ENCODE measurements around the gene NABP1. TPM values are rescaled to one million over a fixed set of nuclear protein-coding genes. Genes with fewer than 3 reads are reported as not detected.

NABP1 gene
- total RNA-seq, 6 experiments from 2014 or later = 95.9 to 121 (median 109) TPM

DNA sequence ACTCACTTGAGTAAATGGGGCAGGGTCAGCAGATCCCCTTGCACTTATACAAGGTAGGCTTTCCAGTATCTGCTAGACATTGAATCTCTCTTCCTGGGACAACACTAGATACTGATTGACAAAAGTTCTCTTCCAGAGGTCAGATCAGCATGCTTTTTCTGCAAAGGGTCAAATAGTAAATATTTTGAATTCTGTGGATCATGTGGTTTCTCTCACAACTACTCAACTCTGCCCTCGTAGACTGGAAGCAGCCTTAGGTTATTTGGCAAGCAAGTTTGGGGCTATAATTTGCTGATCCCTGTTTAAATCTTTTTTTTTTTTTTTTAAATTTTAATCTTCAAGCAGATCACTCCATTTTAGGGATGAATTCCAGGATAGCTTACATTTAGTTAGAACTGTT, 17.4 kb upstream of the NABP1 start:
- Mint-ChIP-seq H3K4me1 (ENCODE audit: low read depth) (peaks cover 63% of the 10 kb centered on the region), H3K27me3 (ENCODE audit: insufficient read depth) (no peaks in the 10 kb centered on the region), H3K27ac (peak overlapping the region; percentile 47; the same call in 1 of the 2 replicates), H3K36me3 (ENCODE audit: low read depth) (peaks cover 12% of the 10 kb centered on the region), H3K4me3 (no peak overlapping the region), H3K9me3 (no peaks in the 10 kb centered on the region)
- TF ChIP-seq, protein P1, sequence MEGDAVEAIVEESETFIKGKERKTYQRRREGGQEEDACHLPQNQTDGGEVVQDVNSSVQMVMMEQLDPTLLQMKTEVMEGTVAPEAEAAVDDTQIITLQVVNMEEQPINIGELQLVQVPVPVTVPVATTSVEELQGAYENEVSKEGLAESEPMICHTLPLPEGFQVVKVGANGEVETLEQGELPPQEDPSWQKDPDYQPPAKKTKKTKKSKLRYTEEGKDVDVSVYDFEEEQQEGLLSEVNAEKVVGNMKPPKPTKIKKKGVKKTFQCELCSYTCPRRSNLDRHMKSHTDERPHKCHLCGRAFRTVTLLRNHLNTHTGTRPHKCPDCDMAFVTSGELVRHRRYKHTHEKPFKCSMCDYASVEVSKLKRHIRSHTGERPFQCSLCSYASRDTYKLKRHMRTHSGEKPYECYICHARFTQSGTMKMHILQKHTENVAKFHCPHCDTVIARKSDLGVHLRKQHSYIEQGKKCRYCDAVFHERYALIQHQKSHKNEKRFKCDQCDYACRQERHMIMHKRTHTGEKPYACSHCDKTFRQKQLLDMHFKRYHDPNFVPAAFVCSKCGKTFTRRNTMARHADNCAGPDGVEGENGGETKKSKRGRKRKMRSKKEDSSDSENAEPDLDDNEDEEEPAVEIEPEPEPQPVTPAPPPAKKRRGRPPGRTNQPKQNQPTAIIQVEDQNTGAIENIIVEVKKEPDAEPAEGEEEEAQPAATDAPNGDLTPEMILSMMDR (IDR thresholded peaks at IDR 0.05) = no peak
- no peak for DNase-seq

DNA sequence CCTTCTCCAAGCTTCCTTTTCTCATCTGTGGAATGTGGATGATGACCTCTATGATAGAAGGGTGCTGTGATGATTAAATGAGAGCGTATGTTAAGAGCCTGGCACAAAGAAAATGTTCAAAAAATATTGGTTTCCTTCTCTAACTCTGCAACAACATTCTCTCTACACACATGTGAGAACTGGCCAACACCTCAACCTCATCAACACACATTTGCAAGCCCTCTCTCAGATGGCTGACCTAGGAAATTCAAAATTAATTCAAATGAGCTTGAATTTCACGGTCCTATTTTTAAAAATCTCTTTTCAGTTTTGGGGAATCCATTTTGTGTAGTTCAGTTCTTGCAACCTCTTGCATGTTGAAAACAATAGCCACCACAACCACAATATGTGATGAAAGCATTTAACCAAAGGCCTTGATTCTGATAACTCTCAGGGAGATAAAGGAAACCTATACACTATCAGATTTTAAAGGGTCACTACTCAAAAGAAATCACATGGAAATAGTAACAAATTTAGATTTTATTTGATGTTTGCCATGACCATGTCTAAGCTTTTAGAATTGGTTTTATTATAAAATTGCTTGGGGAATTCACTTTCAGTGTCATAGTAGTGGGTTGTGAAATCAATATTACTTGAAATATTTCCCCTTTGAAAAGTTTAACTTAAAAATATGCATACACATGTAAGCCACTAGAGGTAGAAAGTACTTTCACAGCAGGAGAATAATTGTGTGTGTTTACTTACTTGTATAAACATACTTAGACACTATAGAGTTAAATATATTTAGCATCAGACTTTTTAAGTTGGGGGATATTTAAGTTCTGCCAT, 16.6 kb upstream of the NABP1 start:
- Mint-ChIP-seq H3K27me3 (ENCODE audit: insufficient read depth) (no peaks in the 10 kb centered on the region), H3K9me3 (no peaks in the 10 kb centered on the region), H3K27ac (peak overlapping the region; percentile 47; the same call in 1 of the 2 replicates), H3K4me3 (no peak overlapping the region), H3K4me1 (ENCODE audit: low read depth) (peaks cover 66% of the 10 kb centered on the region), H3K36me3 (ENCODE audit: low read depth) (peaks cover 12% of the 10 kb centered on the region)
- TF ChIP-seq, protein P1 (IDR thresholded peaks at IDR 0.05) = no peak
- no peak for DNase-seq

DNA sequence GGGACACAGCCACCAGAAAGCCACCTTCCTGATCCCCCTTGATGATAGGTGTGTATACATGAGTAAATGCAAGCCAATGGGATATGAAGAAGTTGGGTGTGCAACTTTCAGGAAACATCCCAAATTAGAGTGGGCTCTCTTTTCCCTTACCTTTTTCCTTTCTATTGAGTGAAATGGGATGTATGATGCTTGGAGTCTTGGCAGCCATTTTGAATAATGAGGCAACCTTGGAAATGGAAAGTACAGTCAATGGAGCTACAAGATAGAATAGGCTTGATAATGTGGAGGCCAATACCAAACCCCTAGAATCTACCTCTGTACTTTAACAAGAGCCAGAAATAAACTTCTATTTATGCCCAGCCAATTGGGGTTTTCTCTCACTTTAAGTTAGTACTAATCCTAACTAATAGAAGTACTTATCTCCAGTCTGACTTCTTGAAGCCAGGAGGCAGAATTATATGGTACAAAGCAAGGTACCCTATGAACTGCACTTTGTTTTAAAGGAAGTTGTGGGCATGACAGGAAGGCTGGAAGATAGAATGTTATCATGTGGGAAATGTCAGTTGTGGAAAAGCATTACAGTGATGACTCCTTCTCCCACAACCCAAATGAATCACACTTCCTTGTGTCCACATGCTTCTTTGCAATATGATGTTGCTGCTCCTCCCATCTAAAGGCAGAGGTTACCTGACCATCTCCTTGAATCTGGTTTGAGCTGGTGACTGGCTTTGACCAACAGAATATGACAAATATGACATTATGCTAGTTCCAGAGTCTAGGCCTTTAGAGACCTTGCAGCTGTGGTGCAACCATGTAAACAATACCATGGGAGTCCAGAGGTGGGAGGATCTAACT, 12.9 kb upstream of the NABP1 start:
- Mint-ChIP-seq H3K36me3 (ENCODE audit: low read depth) (peaks cover 4% of the 10 kb centered on the region; the same call in 1 of the 2 replicates), H3K9me3 (no peaks in the 10 kb centered on the region), H3K4me3 (no peak overlapping the region), H3K4me1 (ENCODE audit: low read depth) (peaks cover 44% of the 10 kb centered on the region), H3K27ac (peak overlapping the region; percentile 36), H3K27me3 (ENCODE audit: insufficient read depth) (no peaks in the 10 kb centered on the region)
- TF ChIP-seq, protein P1 (IDR thresholded peaks at IDR 0.05) = no peak
- peak; percentile 54 for DNase-seq

DNA sequence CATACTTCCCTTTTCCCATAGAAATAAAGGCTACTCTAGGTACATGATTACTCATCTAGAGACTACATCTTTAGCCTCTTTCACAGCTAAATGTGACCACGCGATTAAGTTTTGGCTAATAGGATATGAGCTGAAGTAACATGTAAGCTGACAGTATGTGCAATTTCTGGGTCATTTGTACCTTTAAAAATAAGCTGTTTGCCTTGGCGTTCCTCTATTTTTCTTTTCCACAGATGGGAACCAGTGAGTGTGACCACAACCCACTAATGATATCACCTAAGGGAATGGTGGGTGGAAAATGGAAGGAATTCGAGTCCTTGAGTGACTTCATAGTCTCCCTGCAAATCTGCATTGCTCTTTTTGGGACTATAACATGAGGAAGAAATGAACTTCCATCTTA, 11.7 kb upstream of the NABP1 start:
- no peaks in the 10 kb centered on the region for H3K9me3 Mint-ChIP-seq
- no peaks in the 10 kb centered on the region for H3K27me3 Mint-ChIP-seq (ENCODE audit: insufficient read depth)
- H3K4me3 Mint-ChIP-seq = no peak overlapping the region
- no peak overlapping the region for H3K27ac Mint-ChIP-seq
- TF ChIP-seq, protein P1 (IDR thresholded peaks at IDR 0.05) = no peak
- peaks cover 32% of the 10 kb centered on the region for H3K4me1 Mint-ChIP-seq (ENCODE audit: low read depth)
- peaks cover 4% of the 10 kb centered on the region; the same call in 1 of the 2 replicates for H3K36me3 Mint-ChIP-seq (ENCODE audit: low read depth)
- DNase-seq = no peak

DNA sequence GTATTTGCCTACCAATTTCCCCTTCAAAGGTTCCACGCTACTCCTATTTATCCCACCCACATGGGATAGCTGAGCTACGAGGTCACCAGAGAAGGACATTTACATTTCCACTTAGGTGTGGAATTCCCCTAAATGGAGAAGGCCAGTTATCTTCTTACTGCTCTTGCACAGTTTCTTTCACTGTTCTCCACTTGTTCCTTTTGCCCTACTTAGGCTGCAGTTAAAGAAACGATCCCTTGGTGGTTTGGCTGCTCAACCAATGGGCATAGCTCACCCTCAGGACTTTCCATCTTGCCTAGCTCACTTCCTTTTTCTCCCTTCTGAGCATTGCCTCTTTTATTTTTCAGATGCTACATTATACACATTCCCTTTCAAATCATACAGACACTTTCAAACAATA, 11.2 kb upstream of the NABP1 start:
- no peak for DNase-seq
- H3K27me3 Mint-ChIP-seq (ENCODE audit: insufficient read depth) = no peaks in the 10 kb centered on the region

More for the DNA sequence above, 11.2 kb upstream of the NABP1 start:
- Mint-ChIP-seq H3K9me3 (no peaks in the 10 kb centered on the region), H3K27ac (peak overlapping the region; percentile 4), H3K4me1 (ENCODE audit: low read depth) (peaks cover 29% of the 10 kb centered on the region), H3K36me3 (ENCODE audit: low read depth) (peaks cover 4% of the 10 kb centered on the region; the same call in 1 of the 2 replicates), H3K4me3 (no peak overlapping the region)
- TF ChIP-seq, protein P1 (IDR thresholded peaks at IDR 0.05) = no peak

Data from HFFc6 (cell line).